ENCODE results near the gene SMIM36.

The SMIM36 gene

GRCh38 chr17:55453839-55454557 is 57.3 kb downstream of the SMIM36 start:
- ATAC-seq = no peak
- no peak for TF ChIP-seq ARNTL (CRISPR knock-in tag; IDR thresholded peaks at IDR 0.05; ENCODE audit: borderline replicate concordance, low read depth)
- TF ChIP-seq GLIS3 (CRISPR knock-in tag; IDR thresholded peaks at IDR 0.05) = no peak
- no peak for TF ChIP-seq ZNF8 (CRISPR knock-in tag; IDR thresholded peaks at IDR 0.05)
- TF ChIP-seq BACH2 (CRISPR knock-in tag; IDR thresholded peaks at IDR 0.05; ENCODE audit: borderline replicate concordance) = no peak
- no peak for TF ChIP-seq OSR1 (CRISPR knock-in tag; IDR thresholded peaks at IDR 0.05)
- no peak for TF ChIP-seq ISL1 (CRISPR knock-in tag; IDR thresholded peaks at IDR 0.05)
- TF ChIP-seq TCF4 (CRISPR knock-in tag; IDR thresholded peaks at IDR 0.05; ENCODE audit: borderline replicate concordance) = no peak
- no peak for TF ChIP-seq CSRNP3 (CRISPR knock-in tag; IDR thresholded peaks at IDR 0.05)
- TF ChIP-seq RARB (CRISPR knock-in tag; IDR thresholded peaks at IDR 0.05) = no peak
- TF ChIP-seq PATZ1 (CRISPR knock-in tag; IDR thresholded peaks at IDR 0.05; ENCODE audit: borderline replicate concordance) = no peak
- no peak for TF ChIP-seq CREB5 (CRISPR knock-in tag; IDR thresholded peaks at IDR 0.05; ENCODE audit: low read depth)
- TF ChIP-seq TOX (CRISPR knock-in tag; IDR thresholded peaks at IDR 0.05; ENCODE audit: borderline replicate concordance) = no peak
- no peak for TF ChIP-seq PPARA (CRISPR knock-in tag; IDR thresholded peaks at IDR 0.05; ENCODE audit: borderline replicate concordance)
- TF ChIP-seq ZFP3 (CRISPR knock-in tag; IDR thresholded peaks at IDR 0.05) = no peak
- TF ChIP-seq ZNF70 (CRISPR knock-in tag; IDR thresholded peaks at IDR 0.05) = no peak
- no peak for TF ChIP-seq SNAI2 (CRISPR knock-in tag; IDR thresholded peaks at IDR 0.05)

- peak; percentile 72 for ATAC-seq
- no peak; the same call in 1 of the 2 replicates for TF ChIP-seq ZNF70 (CRISPR knock-in tag; IDR thresholded peaks at IDR 0.05)
- TF ChIP-seq SNAI2 (CRISPR knock-in tag; IDR thresholded peaks at IDR 0.05) = peak; percentile 87
- peak; percentile 96 for TF ChIP-seq OSR1 (CRISPR knock-in tag; IDR thresholded peaks at IDR 0.05)
- TF ChIP-seq ZNF8 (CRISPR knock-in tag; IDR thresholded peaks at IDR 0.05) = no peak; the same call in 1 of the 2 replicates
- no peak; the same call in 1 of the 2 replicates for TF ChIP-seq ARNTL (CRISPR knock-in tag; IDR thresholded peaks at IDR 0.05; ENCODE audit: borderline replicate concordance, low read depth)
- TF ChIP-seq PPARA (CRISPR knock-in tag; IDR thresholded peaks at IDR 0.05; ENCODE audit: borderline replicate concordance) = no peak
- TF ChIP-seq ESRRG (CRISPR knock-in tag; IDR thresholded peaks at IDR 0.05) = peak; percentile 64; the same call in 1 of the 2 replicates
- TF ChIP-seq CSRNP3 (CRISPR knock-in tag; IDR thresholded peaks at IDR 0.05) = no peak
- peak; percentile 79 for TF ChIP-seq TCF4 (CRISPR knock-in tag; IDR thresholded peaks at IDR 0.05; ENCODE audit: borderline replicate concordance)
- no peak for TF ChIP-seq ZNF565 (CRISPR knock-in tag; conservative IDR thresholded peaks at IDR 0.05; ENCODE audit: low read depth)
- TF ChIP-seq ZC3H10 (CRISPR knock-in tag; IDR thresholded peaks at IDR 0.05) = peak; percentile 68
- TF ChIP-seq CSDC2 (CRISPR knock-in tag; IDR thresholded peaks at IDR 0.05) = peak; percentile 96
- no peak for TF ChIP-seq TOX (CRISPR knock-in tag; IDR thresholded peaks at IDR 0.05; ENCODE audit: borderline replicate concordance)
- TF ChIP-seq POU6F1 (CRISPR knock-in tag; IDR thresholded peaks at IDR 0.05; ENCODE audit: borderline replicate concordance, low read depth) = no peak
- peak; percentile 88 for TF ChIP-seq ZFP3 (CRISPR knock-in tag; IDR thresholded peaks at IDR 0.05)
- TF ChIP-seq ISL1 (CRISPR knock-in tag; IDR thresholded peaks at IDR 0.05) = peak; percentile 50
- TF ChIP-seq RARB (CRISPR knock-in tag; IDR thresholded peaks at IDR 0.05) = peak; percentile 85; the same call in 1 of the 2 replicates
- no peak for TF ChIP-seq PATZ1 (CRISPR knock-in tag; IDR thresholded peaks at IDR 0.05; ENCODE audit: borderline replicate concordance)
- no peak for TF ChIP-seq BACH2 (CRISPR knock-in tag; IDR thresholded peaks at IDR 0.05; ENCODE audit: borderline replicate concordance)
- peak; percentile 53; the same call in 1 of the 2 replicates for TF ChIP-seq GLIS3 (CRISPR knock-in tag; IDR thresholded peaks at IDR 0.05)
- TF ChIP-seq TSHZ2 (CRISPR knock-in tag; IDR thresholded peaks at IDR 0.05) = peak; percentile 67; the same call in 1 of the 2 replicates
Observed at GRCh38 chr17:55452139-55452790, 59.0 kb downstream of the SMIM36 start.
